Heart left ventricle (tissue), 13 donors: ENCODE measurements around the gene SSC5D.

Experiments used
- POLR2A ChIP-seq, 2 donors: fragments of 450-650 bp; IDR thresholded peaks; one replicate each; pipeline ENCODE4 v1.6.1; 2017; ENCODE audit warnings: antibody characterized with exemption in 2 of 2, mild to moderate bottlenecking in 2 of 2, moderate library complexity in 2 of 2
- TF ChIP-seq, protein P1 (sequence below), 12 donors: fragments of 200-600 bp; sonication (generic) in 4 of 12; IDR thresholded peaks; one replicate each; pipeline versions ENCODE4 v1.5.0 to v1.8.0; 2018 to 2022; ENCODE audit warnings: antibody characterized with exemption in 12 of 12, mild to moderate bottlenecking in 5 of 12
- donor health status: ischemic (EF 13 %, LVEDD 7.1; RV severe dilation, severe dysfunction).
- donor health status: DM: no; HTN: yes; CAD: no.
- donor health status: DM: no; HTN: no; CAD: no.
- donor health status: ischemic (EF 25% LVEDD 6.9; RV normal size, moderate dysfunction).
- donor health status: ischemic (EF 25% LVEDD 5.7; RV mildly dilated, moderate dysfunction).
- donor health status: ischemic (EF 35%, LVEDD 5.7; RV mildly dilated, moderate dysfunction).
- donor health status: nonischemic (EF 11% LVEDD 7.7; RV severe dilation, severe dysfunction).
- donor health status: DM: yes; HTN: yes; CAD: no.
- donor health status: PGD.
- donor health status: ischemic (EF 29% LVEDD 5.4; RV normal size, mild dysfunction).
- donor health status: nonischemic (EF 23%, LVEDD 6.1; RV moderate dilation, normal function).

DNA sequence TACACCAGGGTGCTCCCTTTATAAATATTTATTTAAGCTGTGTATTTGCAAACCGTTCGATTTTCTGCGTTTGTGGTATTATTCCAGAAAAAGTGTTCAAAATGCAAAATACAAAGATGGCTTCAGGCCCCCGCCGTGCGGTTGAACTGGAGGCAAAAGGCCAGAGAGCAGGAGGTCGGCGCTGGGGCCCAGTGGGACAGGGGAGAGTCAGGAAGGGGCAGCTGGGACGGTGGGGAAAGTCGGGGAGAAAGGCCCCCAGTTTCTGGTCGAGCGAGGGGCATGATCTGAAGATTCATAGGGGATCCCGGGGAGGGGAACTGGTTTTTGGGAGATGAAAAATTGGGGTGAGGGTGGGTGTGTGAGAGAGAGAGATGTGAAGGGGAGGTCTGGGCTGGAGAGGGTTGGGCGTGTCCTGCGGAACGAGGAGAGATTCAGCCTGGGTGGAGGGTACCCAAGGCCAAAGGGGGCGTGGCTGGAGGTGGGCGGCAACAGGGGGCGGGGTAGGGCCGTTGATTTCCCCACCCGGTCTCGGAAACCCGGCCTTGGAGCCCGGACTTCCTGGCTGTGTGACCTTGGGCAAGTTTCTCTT, 27.5 kb upstream of the SSC5D start:
- TF ChIP-seq, protein P1, sequence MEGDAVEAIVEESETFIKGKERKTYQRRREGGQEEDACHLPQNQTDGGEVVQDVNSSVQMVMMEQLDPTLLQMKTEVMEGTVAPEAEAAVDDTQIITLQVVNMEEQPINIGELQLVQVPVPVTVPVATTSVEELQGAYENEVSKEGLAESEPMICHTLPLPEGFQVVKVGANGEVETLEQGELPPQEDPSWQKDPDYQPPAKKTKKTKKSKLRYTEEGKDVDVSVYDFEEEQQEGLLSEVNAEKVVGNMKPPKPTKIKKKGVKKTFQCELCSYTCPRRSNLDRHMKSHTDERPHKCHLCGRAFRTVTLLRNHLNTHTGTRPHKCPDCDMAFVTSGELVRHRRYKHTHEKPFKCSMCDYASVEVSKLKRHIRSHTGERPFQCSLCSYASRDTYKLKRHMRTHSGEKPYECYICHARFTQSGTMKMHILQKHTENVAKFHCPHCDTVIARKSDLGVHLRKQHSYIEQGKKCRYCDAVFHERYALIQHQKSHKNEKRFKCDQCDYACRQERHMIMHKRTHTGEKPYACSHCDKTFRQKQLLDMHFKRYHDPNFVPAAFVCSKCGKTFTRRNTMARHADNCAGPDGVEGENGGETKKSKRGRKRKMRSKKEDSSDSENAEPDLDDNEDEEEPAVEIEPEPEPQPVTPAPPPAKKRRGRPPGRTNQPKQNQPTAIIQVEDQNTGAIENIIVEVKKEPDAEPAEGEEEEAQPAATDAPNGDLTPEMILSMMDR (IDR thresholded peaks at IDR 0.05), result no peak
- TF ChIP-seq POLR2A (IDR thresholded peaks at IDR 0.05), result no peak
